GM19328 (cell line): ENCODE measurements around the gene OR4C6.

Experiments used
- ATAC-seq: cut with Tn5 transposase; IDR thresholded peaks from one replicate; pipeline ENCODE4 v1.9.1; 2021; ENCODE audit warnings: mild to moderate bottlenecking, moderate library complexity; ENCODE audit not compliant: unreplicated experiment

The OR4C6 gene

GRCh38 chr11:55661901-55662300, at the start of gene OR4C6:
TSS of gene OR4C6 (plus strand) at chr11:55662201. CDS start at chr11:55665167, 2,966 bp downstream.
- ATAC-seq: no peak

GRCh38 chr11:55624531-55624930, 37.5 kb upstream of the OR4C6 start:
- no peak for ATAC-seq

- ATAC-seq: no peak
Measured at GRCh38 chr11:55634813-55635212, 27.2 kb upstream of the OR4C6 start, which contains the start of gene OR4P4. TSS of gene OR4P4 (plus strand) at chr11:55635113.

GRCh38 chr11:55648027-55648426, 14.0 kb upstream of the OR4C6 start, which contains the start of gene OR4S2:
TSS of gene OR4S2 (plus strand) at chr11:55648327. CDS start at chr11:55650904, 2,577 bp downstream.
- ATAC-seq: no peak

- no peak for ATAC-seq
Measured at GRCh38 chr11:55652560-55652959, 9.4 kb upstream of the OR4C6 start.

GRCh38 chr11:55655096-55655495, 6.9 kb upstream of the OR4C6 start:
- ATAC-seq: no peak

- peak; percentile 94 for ATAC-seq
Measured at GRCh38 chr11:55658031-55658573, 3.9 kb upstream of the OR4C6 start.

- ATAC-seq: peak; percentile 7
Measured at GRCh38 chr11:55658608-55659007, 3.4 kb upstream of the OR4C6 start.

GRCh38 chr11:55669376-55669775, 7.4 kb downstream of the OR4C6 start:
- ATAC-seq: no peak

GRCh38 chr11:55673860-55674259, 11.9 kb downstream of the OR4C6 start:
- no peak for ATAC-seq

GRCh38 chr11:55697817-55698216, 35.8 kb downstream of the OR4C6 start:
- peak; percentile 47 for ATAC-seq

- ATAC-seq: no peak
Measured at GRCh38 chr11:55701429-55701828, 39.4 kb downstream of the OR4C6 start.

GRCh38 chr11:55707029-55707428, 45.0 kb downstream of the OR4C6 start:
- no peak for ATAC-seq

- no peak for ATAC-seq
Measured at GRCh38 chr11:55714982-55715888, 53.2 kb downstream of the OR4C6 start.
